Chondrocyte (in vitro differentiated cells): ENCODE data around the gene GPATCH8. TPM values are rescaled to one million over a fixed set of nuclear protein-coding genes. Genes with fewer than 3 reads are reported as not detected.
A peak's percentile ranks its signal among the peaks of the same experiment; 100 is the strongest.

Experiments used
- DNase-seq: peaks from one replicate; pipeline ENCODE4 v3.0.0; 2021; ENCODE audit warnings: mixed read lengths, low spot score
- H3K27ac Mint-ChIP-seq: one replicate; pipeline ENCODE4 v1.8.0; 2021; ENCODE audit warnings: mild to moderate bottlenecking, moderate library complexity, mixed read lengths; ENCODE audit not compliant: unreplicated experiment
- H3K27me3 Mint-ChIP-seq: 2 replicates; pipeline ENCODE4 v1.8.0; 2021; ENCODE audit warnings: low read depth, mixed read lengths
- H3K36me3 Mint-ChIP-seq: 2 replicates; pipeline ENCODE4 v1.8.0; 2021; ENCODE audit warnings: low read depth, mixed read lengths
- H3K4me1 Mint-ChIP-seq: 2 replicates; pipeline ENCODE4 v1.8.0; 2021; ENCODE audit warnings: low read depth, mild to moderate bottlenecking, mixed read lengths
- H3K4me3 Mint-ChIP-seq: one replicate; pipeline ENCODE4 v1.8.0; 2021; ENCODE audit warnings: mild to moderate bottlenecking, moderate library complexity, mixed read lengths; ENCODE audit not compliant: unreplicated experiment
- H3K9me3 Mint-ChIP-seq: 2 replicates; pipeline ENCODE4 v1.8.0; 2021; ENCODE audit warnings: low read depth, mixed read lengths
- total RNA-seq: library from RNA; stranded (reverse); gene quantifications from 3 replicates; pipeline ENCODE4 v1.2.1, GENCODE V29; 2021
- TF ChIP-seq, protein P1 (sequence below): fragments of 200-600 bp; sonication (generic); IDR thresholded peaks from 2 replicates; pipeline ENCODE4 v1.5.0; 2021; ENCODE audit warnings: antibody characterized with exemption, mild to moderate bottlenecking, moderate library complexity

Gene GPATCH8
- total RNA-seq, 1 donor from 2014 or later, result 31.1 TPM

DNA sequence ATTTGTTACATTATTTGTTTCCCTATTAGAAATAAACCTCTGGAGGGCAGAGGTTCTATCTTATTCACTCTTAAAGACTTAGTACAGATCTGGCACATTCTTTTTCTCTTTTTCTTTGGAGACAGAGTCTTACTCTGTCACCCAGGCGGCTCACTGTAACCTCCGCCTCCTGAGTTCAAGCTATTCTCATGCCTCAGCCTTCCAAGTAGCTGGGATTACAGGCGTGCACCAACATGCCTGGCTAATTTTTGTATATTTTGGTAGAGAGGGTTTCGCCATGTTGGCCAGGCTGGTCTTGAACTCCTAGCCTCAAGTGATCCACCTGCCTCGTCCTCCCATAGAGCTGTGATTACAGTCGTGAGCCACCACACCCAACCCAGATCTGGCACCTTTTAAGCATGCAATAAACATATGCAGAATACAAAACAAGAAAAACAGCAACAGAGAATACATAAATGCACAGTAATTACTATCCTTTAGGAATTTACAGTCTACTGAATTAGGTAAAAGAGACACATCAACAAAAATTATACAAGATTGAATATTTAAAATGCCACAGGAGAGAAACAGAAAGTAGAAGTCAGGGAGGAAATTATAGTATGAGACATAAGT, 52.1 kb downstream of the GPATCH8 start:
- no peaks in the 10 kb centered on the region for H3K27me3 Mint-ChIP-seq
- no peak overlapping the region for H3K27ac Mint-ChIP-seq
- DNase-seq, result no peak
- H3K9me3 Mint-ChIP-seq, result no peaks in the 10 kb centered on the region
- no peak overlapping the region for H3K4me3 Mint-ChIP-seq
- H3K36me3 Mint-ChIP-seq, result peaks cover 1% of the 10 kb centered on the region
- TF ChIP-seq, protein P1, sequence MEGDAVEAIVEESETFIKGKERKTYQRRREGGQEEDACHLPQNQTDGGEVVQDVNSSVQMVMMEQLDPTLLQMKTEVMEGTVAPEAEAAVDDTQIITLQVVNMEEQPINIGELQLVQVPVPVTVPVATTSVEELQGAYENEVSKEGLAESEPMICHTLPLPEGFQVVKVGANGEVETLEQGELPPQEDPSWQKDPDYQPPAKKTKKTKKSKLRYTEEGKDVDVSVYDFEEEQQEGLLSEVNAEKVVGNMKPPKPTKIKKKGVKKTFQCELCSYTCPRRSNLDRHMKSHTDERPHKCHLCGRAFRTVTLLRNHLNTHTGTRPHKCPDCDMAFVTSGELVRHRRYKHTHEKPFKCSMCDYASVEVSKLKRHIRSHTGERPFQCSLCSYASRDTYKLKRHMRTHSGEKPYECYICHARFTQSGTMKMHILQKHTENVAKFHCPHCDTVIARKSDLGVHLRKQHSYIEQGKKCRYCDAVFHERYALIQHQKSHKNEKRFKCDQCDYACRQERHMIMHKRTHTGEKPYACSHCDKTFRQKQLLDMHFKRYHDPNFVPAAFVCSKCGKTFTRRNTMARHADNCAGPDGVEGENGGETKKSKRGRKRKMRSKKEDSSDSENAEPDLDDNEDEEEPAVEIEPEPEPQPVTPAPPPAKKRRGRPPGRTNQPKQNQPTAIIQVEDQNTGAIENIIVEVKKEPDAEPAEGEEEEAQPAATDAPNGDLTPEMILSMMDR, result no peak
- peaks cover 8% of the 10 kb centered on the region for H3K4me1 Mint-ChIP-seq

DNA sequence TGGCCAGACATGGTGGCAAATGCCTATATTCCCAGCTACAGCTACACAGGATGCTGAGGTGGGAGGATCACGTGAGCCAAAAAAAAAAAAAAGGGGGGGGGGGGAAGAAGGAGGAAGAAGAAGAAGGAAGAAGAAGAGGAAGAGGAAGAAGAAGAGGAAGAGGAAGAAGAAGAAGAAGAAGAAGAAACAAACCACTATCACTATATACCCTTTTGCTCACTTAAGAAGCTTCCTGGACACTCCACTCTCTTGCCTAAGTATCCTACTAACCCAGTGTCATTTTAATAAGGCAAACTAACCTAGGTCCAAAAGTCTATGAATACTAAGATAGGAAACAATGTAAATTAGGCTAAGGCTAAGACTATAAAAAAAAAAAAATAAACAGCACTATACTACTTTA, 54.8 kb downstream of the GPATCH8 start:
- H3K9me3 Mint-ChIP-seq, result no peaks in the 10 kb centered on the region
- TF ChIP-seq, protein P1, result no peak
- no peak overlapping the region for H3K27ac Mint-ChIP-seq
- no peaks in the 10 kb centered on the region for H3K36me3 Mint-ChIP-seq
- peaks cover 22% of the 10 kb centered on the region for H3K4me1 Mint-ChIP-seq
- DNase-seq, result no peak
- no peak overlapping the region for H3K4me3 Mint-ChIP-seq
- H3K27me3 Mint-ChIP-seq, result no peaks in the 10 kb centered on the region

DNA sequence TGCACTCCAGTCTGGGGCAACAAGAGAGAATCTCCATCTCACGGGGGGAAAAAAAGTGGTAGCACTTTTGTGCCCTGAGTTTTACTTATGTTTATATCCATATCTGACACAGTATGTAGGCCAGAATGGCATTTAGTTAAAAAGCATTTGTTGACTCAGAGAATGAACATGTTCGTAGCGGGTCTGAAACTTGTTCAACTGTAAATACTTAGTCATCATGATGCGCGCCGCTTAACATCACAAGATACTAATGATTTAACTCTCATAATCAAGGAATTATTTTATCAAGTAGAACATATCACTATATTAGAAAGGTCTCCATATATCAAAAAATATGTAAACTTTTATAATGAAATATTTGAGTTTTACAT, 58.5 kb downstream of the GPATCH8 start:
- Mint-ChIP-seq H3K9me3 (no peaks in the 10 kb centered on the region), H3K36me3 (no peaks in the 10 kb centered on the region), H3K27me3 (no peaks in the 10 kb centered on the region), H3K4me3 (no peak overlapping the region), H3K4me1 (peaks cover 18% of the 10 kb centered on the region), H3K27ac (peak overlapping the region; percentile 75)
- TF ChIP-seq, protein P1, result no peak
- DNase-seq, result no peak

DNA sequence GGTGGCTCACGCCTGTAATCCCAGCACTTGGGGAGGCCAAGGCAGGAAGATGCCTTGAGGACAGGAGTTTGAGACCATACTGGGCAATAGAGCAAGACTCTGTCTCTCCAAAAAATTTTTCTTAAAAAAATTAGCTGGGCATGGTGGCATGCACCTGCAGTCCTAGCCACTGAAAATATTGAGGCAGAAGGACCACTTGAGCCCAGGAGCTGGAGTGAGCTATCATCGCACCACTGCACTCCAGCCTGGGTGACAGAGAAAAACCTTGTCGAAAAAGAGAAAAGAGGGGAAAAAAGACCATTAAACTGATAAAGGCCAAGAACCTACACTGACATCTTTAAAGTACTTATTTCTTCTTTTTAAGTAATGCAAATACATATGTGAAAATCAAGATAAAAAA, 60.4 kb downstream of the GPATCH8 start:
- TF ChIP-seq, protein P1, result no peak
- H3K4me3 Mint-ChIP-seq, result no peak overlapping the region
- peaks cover 36% of the 10 kb centered on the region for H3K4me1 Mint-ChIP-seq
- no peaks in the 10 kb centered on the region for H3K9me3 Mint-ChIP-seq
- H3K36me3 Mint-ChIP-seq, result peaks cover 2% of the 10 kb centered on the region
- no peaks in the 10 kb centered on the region for H3K27me3 Mint-ChIP-seq
- no peak overlapping the region for H3K27ac Mint-ChIP-seq
- no peak for DNase-seq

DNA sequence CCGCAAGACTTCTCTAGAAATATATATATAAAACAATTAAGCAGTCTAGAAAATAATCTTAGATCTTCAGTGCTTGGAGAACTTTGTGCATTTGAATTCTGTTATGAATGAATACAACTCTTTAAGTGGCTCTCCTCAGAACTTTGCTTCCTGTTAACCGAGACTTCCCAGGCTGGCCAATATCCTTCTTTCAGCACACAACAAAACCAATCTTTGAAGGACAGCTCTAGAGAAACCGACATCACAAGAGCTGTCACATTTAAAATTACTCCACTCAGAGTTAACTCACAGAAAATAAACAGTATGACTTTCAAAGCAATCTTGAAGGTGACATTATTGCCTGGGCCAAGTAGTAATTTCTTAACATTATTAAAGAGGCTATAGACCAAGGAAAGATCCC, 64.0 kb downstream of the GPATCH8 start:
- H3K27me3 Mint-ChIP-seq, result no peaks in the 10 kb centered on the region
- H3K27ac Mint-ChIP-seq, result peak overlapping the region; percentile 83
- no peak for DNase-seq
- H3K4me1 Mint-ChIP-seq, result peaks cover 30% of the 10 kb centered on the region
- TF ChIP-seq, protein P1, result no peak
- H3K36me3 Mint-ChIP-seq, result peaks cover 8% of the 10 kb centered on the region
- no peaks in the 10 kb centered on the region for H3K9me3 Mint-ChIP-seq
- no peak overlapping the region for H3K4me3 Mint-ChIP-seq
